Hepatocyte (in vitro differentiated cells): Measurements from ENCODE around the gene TNS3. TPM values are rescaled to one million over a fixed set of nuclear protein-coding genes. Genes with fewer than 3 reads are reported as not detected.

ENCODE experiments used
- DNase-seq: peaks from one replicate; pipeline ENCODE4 v3.0.0-alpha.2; 2016; ENCODE audit warnings: low spot score
- H2AFZ ChIP-seq: fragments of 200-600 bp; sonication (generic); 2 replicates; pipeline ENCODE4 v1.6.0; 2016; ENCODE audit warnings: antibody characterized with exemption, mild to moderate bottlenecking
- H3K27ac ChIP-seq: fragments of 200-600 bp; sonication (generic); 2 replicates; pipeline ENCODE4 v1.5.1; 2016; ENCODE audit warnings: mild to moderate bottlenecking
- H3K27me3 ChIP-seq: fragments of 200-600 bp; sonication (generic); 2 replicates; pipeline ENCODE4 v1.6.1; 2016
- H3K36me3 ChIP-seq: fragments of 200-600 bp; sonication (generic); replicated peaks from 2 replicates; pipeline ENCODE4 v1.5.1; 2016; ENCODE audit warnings: low read depth; ENCODE audit not compliant: insufficient read depth
- H3K4me1 ChIP-seq: fragments of 200-600 bp; sonication (generic); 2 replicates; pipeline ENCODE4 v1.5.1; 2016; ENCODE audit warnings: mild to moderate bottlenecking, moderate library complexity; ENCODE audit not compliant: insufficient read depth
- H3K4me2 ChIP-seq: fragments of 200-600 bp; sonication (generic); 2 replicates; pipeline ENCODE4 v1.6.0; 2016
- H3K4me3 ChIP-seq: fragments of 200-600 bp; sonication (generic); 2 replicates; pipeline ENCODE4 v1.5.1; 2016; ENCODE audit warnings: mild to moderate bottlenecking
- H3K79me2 ChIP-seq: fragments of 200-600 bp; sonication (generic); 2 replicates; pipeline ENCODE4 v1.6.0; 2017; ENCODE audit warnings: mild to moderate bottlenecking
- H3K9me2 ChIP-seq: fragments of 200-600 bp; sonication (generic); replicated peaks from 2 replicates; pipeline ENCODE4 v1.6.0; 2017; ENCODE audit warnings: mild to moderate bottlenecking; ENCODE audit not compliant: insufficient read depth
- H3K9me3 ChIP-seq: fragments of 200-600 bp; sonication (generic); 2 replicates; pipeline ENCODE4 v1.5.1; 2016; ENCODE audit warnings: low read depth, mild to moderate bottlenecking
- H4K20me1 ChIP-seq: fragments of 200-600 bp; sonication (generic); 2 replicates; pipeline ENCODE4 v1.6.0; 2016; ENCODE audit warnings: mild to moderate bottlenecking; ENCODE audit not compliant: insufficient read depth, poor library complexity, severe bottlenecking
- CTCF ChIP-seq: fragments of 200-600 bp; sonication (generic); IDR thresholded peaks from 2 replicates; pipeline ENCODE4 v1.5.1; 2016; ENCODE audit warnings: antibody characterized with exemption, mild to moderate bottlenecking; ENCODE audit not compliant: poor library complexity
- EZH2 ChIP-seq: fragments of 200-600 bp; sonication (generic); IDR thresholded peaks from 2 replicates; pipeline ENCODE4 v1.6.1; 2016; ENCODE audit warnings: antibody characterized with exemption, mild to moderate bottlenecking, borderline replicate concordance
- EZH2phosphoT487 ChIP-seq: fragments of 200-600 bp; sonication (generic); IDR thresholded peaks from one replicate; pipeline ENCODE4 v1.6.1; 2018; ENCODE audit warnings: antibody characterized with exemption, mild to moderate bottlenecking, low read depth, moderate library complexity; ENCODE audit not compliant: unreplicated experiment, severe bottlenecking
- WGBS: methylation state at CpG from one replicate; pipeline ENCODE4 v1.1.6; 2016; ENCODE audit warnings: low lambda C conversion rate; ENCODE audit errors: missing lambda C conversion rate; 5-methylcytosine and 5-hydroxymethylcytosine counted together
- polyA plus RNA-seq: library from polyadenylated mRNA; unstranded; fragments of >200 nt; fragmentation: Nextera tagmentation; extraction: Ambion mirVana; gene quantifications from 2 replicates; pipeline ENCODE4 v1.2.1, GENCODE V29; 2016
- total RNA-seq: library from RNA; depleted of rRNA; stranded (reverse); fragments of >200 nt; gene quantifications from 2 replicates; pipeline ENCODE4 v1.2.3, GENCODE V29; 2014

The TNS3 gene
- total and polyA plus RNA-seq, 2 experiments from 2014 or later: 30.0 to 73.3 TPM

DNA sequence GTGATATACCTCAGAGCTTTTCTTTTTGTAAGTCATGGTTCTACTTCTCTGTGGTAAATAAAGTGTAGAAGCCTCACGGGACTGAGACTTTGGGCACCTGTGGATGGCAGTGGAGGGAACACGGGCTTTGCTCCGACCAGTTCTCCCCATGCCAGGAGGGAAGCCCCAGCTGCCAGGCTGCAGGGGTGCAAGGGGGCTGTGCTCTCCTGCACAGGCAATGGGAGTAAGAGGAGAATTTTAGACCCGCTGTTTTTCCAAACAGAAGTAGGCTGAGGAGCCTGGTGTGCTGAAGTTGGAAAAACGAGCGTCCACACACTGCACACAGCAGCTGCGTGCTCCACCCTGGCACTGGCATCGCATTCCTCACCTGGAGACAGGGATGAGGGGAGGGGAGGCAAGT lies 282.4 kb downstream of the TNS3 start:
- no peaks in the 10 kb centered on the region for H3K36me3 ChIP-seq
- H2AFZ ChIP-seq: no peak overlapping the region

GRCh38 chr7:47298636-47299035 lies 283.3 kb downstream of the TNS3 start:
- H3K9me3 ChIP-seq: no peaks in the 10 kb centered on the region
- no peak overlapping the region for H3K4me2 ChIP-seq
- TF ChIP-seq CTCF: no peak
- no peak for TF ChIP-seq EZH2phosphoT487
- no peak for TF ChIP-seq EZH2
- H3K79me2 ChIP-seq: no peaks in the 10 kb centered on the region
- H3K4me3 ChIP-seq: no peak overlapping the region
- H3K36me3 ChIP-seq: no peaks in the 10 kb centered on the region
- H4K20me1 ChIP-seq: no peaks in the 10 kb centered on the region
- no peak overlapping the region for H3K27ac ChIP-seq
- WGBS: 84% methylated on average over 12 of the region's 12 CpGs
- no peaks in the 10 kb centered on the region for H3K9me2 ChIP-seq
- no peak overlapping the region for H2AFZ ChIP-seq
- peaks cover 13% of the 10 kb centered on the region for H3K4me1 ChIP-seq
- no peaks in the 10 kb centered on the region for H3K27me3 ChIP-seq
- DNase-seq: no peak

More for the DNA sequence above, 282.4 kb downstream of the TNS3 start:
- H3K27ac ChIP-seq: no peak overlapping the region
- no peaks in the 10 kb centered on the region for H3K79me2 ChIP-seq
- H3K4me3 ChIP-seq: no peak overlapping the region
- no peaks in the 10 kb centered on the region for H3K9me2 ChIP-seq
- peaks cover 5% of the 10 kb centered on the region for H3K4me1 ChIP-seq
- H3K4me2 ChIP-seq: no peak overlapping the region
- no peaks in the 10 kb centered on the region for H3K27me3 ChIP-seq
- no peak for DNase-seq
- WGBS: 95% methylated on average over 8 of the region's 8 CpGs
- no peaks in the 10 kb centered on the region for H3K9me3 ChIP-seq
- H4K20me1 ChIP-seq: no peaks in the 10 kb centered on the region
- no peak for TF ChIP-seq EZH2phosphoT487
- no peak for TF ChIP-seq CTCF
- no peak for TF ChIP-seq EZH2

DNA sequence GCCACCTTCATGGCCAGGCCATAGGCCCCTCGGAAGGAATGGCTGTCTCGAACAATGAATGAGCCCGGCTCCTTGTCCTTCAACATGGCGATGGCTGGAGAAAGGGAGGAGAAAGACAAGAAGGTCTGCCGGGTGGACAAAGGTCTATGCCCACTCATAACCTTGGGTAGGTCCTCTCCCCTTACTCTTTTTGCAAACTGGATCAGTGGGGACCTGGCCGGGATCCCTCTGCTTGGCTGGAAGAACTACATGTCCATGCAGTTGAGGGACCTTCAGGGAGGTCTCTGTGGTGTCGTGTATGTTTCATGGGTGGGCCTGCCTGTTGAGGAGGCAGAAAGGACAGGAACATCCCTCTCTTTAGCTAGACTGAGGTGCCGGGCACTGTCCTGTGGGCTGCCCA lies 284.8 kb downstream of the TNS3 start:
- 95% methylated on average over 8 of the region's 8 CpGs for WGBS
- no peaks in the 10 kb centered on the region for H4K20me1 ChIP-seq
- no peak overlapping the region for H3K27ac ChIP-seq
- H3K36me3 ChIP-seq: no peaks in the 10 kb centered on the region
- H3K4me2 ChIP-seq: no peak overlapping the region
- H3K4me1 ChIP-seq: peaks cover 25% of the 10 kb centered on the region
- no peak for TF ChIP-seq CTCF
- no peaks in the 10 kb centered on the region for H3K9me3 ChIP-seq
- no peaks in the 10 kb centered on the region for H3K27me3 ChIP-seq
- no peaks in the 10 kb centered on the region for H3K79me2 ChIP-seq
- H3K4me3 ChIP-seq: no peak overlapping the region
- no peak overlapping the region for H2AFZ ChIP-seq
- no peak for DNase-seq
- H3K9me2 ChIP-seq: no peaks in the 10 kb centered on the region

DNA sequence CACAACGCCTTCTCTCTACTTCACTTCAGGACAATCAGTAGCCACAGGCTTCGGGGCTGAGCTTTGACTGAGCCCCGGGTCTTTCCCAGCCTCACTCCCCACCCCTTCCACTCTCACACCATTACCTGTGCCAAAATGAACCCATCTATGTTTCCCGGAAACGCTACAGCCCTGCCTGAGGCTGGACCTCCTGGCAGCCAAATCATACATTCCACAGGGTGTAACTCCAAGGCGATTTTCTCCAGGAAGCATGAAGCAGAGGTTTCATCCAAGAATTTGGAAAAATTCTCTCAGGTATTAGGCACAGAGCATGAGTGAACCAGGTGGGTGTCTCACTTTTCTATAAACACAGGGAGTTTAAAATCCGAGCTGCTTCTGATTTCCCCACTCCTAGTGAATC lies 286.3 kb downstream of the TNS3 start:
- Histone ChIP-seq H2AFZ (no peak overlapping the region), H3K79me2 (no peaks in the 10 kb centered on the region), H3K4me3 (no peak overlapping the region), H3K27ac (no peak overlapping the region), H3K4me1 (peaks cover 25% of the 10 kb centered on the region), H3K36me3 (peaks cover 4% of the 10 kb centered on the region), H3K9me3 (no peaks in the 10 kb centered on the region), H3K4me2 (no peak overlapping the region), H3K9me2 (no peaks in the 10 kb centered on the region), H4K20me1 (no peaks in the 10 kb centered on the region), H3K27me3 (no peaks in the 10 kb centered on the region)
- TF ChIP-seq EZH2: no peak
- TF ChIP-seq CTCF: no peak
- TF ChIP-seq EZH2phosphoT487: no peak
- no peak for DNase-seq
- 90% methylated on average over 7 of the region's 7 CpGs for WGBS
